ENCODE results near the gene INAFM2.

The INAFM2 gene

DNA sequence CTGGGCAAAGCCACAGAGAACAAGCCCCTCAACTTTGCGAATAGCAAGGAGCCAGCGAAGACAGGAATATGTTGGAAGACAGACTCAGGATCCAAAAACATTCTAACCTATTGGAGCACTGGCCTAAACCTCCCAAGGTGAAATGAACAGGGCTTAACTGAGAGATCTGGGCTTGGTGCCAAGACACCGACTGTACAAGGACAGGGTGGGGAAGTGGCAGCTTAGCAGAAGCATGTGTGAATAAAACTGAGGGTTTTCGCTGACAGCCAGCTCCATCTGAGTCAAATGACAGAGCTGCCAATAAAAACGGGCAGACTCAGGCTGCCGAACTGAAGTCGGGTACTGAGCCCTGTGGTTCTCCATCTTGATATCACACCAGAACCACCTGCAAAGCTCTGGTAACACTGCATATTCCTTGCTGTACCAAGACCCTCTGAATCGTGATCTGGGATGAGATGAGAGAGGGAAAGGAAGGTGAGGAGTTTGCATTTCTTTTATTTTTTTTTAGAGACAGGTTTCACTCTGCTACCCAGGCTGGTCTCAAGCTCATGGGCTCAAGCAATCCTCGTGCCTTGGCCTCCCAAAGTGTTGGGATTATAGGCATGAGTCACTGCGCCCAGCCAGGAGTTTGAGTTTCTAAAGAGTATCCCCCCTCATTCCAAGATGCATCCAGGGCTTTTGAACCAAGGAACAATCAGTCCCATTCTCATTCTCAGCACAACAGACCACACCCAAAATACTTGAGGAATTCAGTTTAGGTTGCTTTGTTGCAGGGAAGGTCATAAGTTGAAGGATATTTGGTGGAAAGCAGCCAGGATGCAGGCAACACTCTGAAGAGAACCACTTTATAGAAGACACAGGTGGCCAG is 9.7 kb upstream of the INAFM2 start:
- peaks cover 0 to 13% (median 4%) of the 10 kb centered on the region in 5 donors for H3K4me1 ChIP-seq (ENCODE audit: control insufficient read depth in 5 of 5, insufficient read depth in 5 of 5, low read length in 5 of 5)
- H3K9me3 ChIP-seq (ENCODE audit: control insufficient read depth in 5 of 5, low read length in 5 of 5) = no peaks in the 10 kb centered on the region
- no peak overlapping the region for H3K4me3 ChIP-seq (ENCODE audit: low read depth in 1 of 5, low read length in 5 of 5)
- H3K27me3 ChIP-seq (ENCODE audit: control insufficient read depth in 5 of 5, insufficient read depth in 4 of 5, low read length in 5 of 5) = peaks cover 6 to 14% (median 10%) of the 10 kb centered on the region in 5 donors
- H3K27ac ChIP-seq (ENCODE audit: low read depth, low read length) = no peak overlapping the region
- H3K36me3 ChIP-seq (ENCODE audit: control insufficient read depth in 5 of 5, insufficient read depth in 5 of 5, low read length in 5 of 5) = no peaks in the 10 kb centered on the region
- no peak overlapping the region for H3K9ac ChIP-seq (ENCODE audit: low read length in 5 of 5)

DNA sequence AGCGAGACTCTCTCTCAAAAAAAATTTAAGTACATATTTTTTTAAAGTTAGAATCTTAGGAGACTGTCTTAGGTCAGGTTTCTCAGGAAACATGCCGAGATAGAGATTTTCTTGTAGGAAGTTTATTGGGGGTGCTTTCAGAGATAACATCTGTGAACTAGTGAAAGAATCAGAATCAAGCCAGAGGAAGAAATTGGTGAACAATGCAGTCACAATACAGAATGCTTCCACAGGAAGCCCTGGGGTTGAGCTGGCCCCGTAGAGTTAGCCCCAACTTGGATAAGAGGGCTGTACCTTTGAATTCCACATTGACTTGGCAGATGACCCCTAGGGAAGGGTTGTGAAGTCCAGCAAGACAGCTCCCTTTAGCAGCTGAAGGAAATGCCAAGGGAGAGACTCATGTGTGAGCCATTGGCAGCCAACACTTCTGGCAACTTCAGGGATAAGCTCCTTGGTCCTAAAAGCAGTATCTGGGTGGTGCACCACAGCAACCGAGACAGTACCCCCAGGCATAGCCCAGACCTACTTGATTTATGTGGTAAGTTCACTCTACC is 8.7 kb upstream of the INAFM2 start:
- H3K9ac ChIP-seq (ENCODE audit: low read length in 5 of 5) = no peak overlapping the region
- H3K36me3 ChIP-seq (ENCODE audit: control insufficient read depth in 5 of 5, insufficient read depth in 5 of 5, low read length in 5 of 5) = no peaks in the 10 kb centered on the region
- no peak overlapping the region for H3K4me3 ChIP-seq (ENCODE audit: low read depth in 1 of 5, low read length in 5 of 5)
- H3K27me3 ChIP-seq (ENCODE audit: control insufficient read depth in 5 of 5, insufficient read depth in 4 of 5, low read length in 5 of 5) = peaks cover 6 to 14% (median 9%) of the 10 kb centered on the region in 5 donors
- H3K27ac ChIP-seq (ENCODE audit: low read depth, low read length) = no peak overlapping the region
- no peaks in the 10 kb centered on the region for H3K9me3 ChIP-seq (ENCODE audit: control insufficient read depth in 5 of 5, low read length in 5 of 5)
- H3K4me1 ChIP-seq (ENCODE audit: control insufficient read depth in 5 of 5, insufficient read depth in 5 of 5, low read length in 5 of 5) = peaks cover 0 to 6% (median 0%) of the 10 kb centered on the region in 5 donors

DNA sequence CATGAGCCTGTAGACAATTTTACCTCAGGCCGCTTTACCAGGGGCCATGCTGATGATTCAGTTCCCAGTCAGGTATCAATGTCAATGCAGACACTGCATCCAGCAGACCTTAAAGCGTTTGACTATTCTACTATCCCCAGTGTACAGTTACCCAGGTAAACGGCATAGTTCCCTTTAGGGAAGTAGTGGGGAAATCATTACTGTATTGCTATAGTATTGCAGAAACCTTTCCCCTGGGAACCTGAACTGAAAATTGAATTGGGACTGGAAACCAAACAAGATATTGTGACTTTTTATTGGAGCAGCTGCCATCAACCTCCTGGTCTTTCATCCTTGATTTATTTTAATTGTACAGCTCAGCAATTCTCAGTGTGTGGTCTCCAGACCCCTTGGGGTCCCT is 6.6 kb upstream of the INAFM2 start:
- Histone ChIP-seq H3K4me1 (ENCODE audit: control insufficient read depth in 5 of 5, insufficient read depth in 5 of 5, low read length in 5 of 5) (peaks cover 0 to 6% (median 0%) of the 10 kb centered on the region in 5 donors), H3K27ac (ENCODE audit: low read depth, low read length) (no peak overlapping the region), H3K27me3 (ENCODE audit: control insufficient read depth in 5 of 5, insufficient read depth in 4 of 5, low read length in 5 of 5) (peaks cover 5 to 10% (median 6%) of the 10 kb centered on the region in 5 donors), H3K9ac (ENCODE audit: low read length in 5 of 5) (no peak overlapping the region), H3K36me3 (ENCODE audit: control insufficient read depth in 5 of 5, insufficient read depth in 5 of 5, low read length in 5 of 5) (no peaks in the 10 kb centered on the region), H3K4me3 (ENCODE audit: low read depth in 1 of 5, low read length in 5 of 5) (no peak overlapping the region), H3K9me3 (ENCODE audit: control insufficient read depth in 5 of 5, low read length in 5 of 5) (no peaks in the 10 kb centered on the region)

DNA sequence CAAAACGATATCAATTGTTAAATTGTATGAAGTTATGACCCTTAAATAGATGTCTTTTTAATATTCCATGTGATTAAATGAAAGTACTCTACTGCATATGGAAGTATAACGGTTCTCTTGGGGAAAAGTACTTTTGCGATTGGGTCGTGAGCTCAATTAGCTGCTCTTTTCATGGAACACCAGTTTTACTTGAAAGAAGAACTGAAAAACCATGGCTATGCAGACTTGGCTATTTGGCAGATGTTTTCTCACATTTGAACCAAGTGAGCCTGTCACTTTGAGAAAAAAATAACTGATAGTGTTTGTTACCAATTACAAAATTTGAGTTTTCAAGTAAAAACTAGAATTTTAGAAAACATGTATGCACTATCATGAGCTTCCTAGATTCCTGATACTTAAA is 5.9 kb upstream of the INAFM2 start:
- Histone ChIP-seq H3K27ac (ENCODE audit: low read depth, low read length) (no peak overlapping the region), H3K4me3 (ENCODE audit: low read depth in 1 of 5, low read length in 5 of 5) (no peak overlapping the region), H3K36me3 (ENCODE audit: control insufficient read depth in 5 of 5, insufficient read depth in 5 of 5, low read length in 5 of 5) (no peaks in the 10 kb centered on the region), H3K9me3 (ENCODE audit: control insufficient read depth in 5 of 5, low read length in 5 of 5) (no peaks in the 10 kb centered on the region), H3K9ac (ENCODE audit: low read length in 5 of 5) (no peak overlapping the region), H3K4me1 (ENCODE audit: control insufficient read depth in 5 of 5, insufficient read depth in 5 of 5, low read length in 5 of 5) (peaks cover 0 to 7% (median 0%) of the 10 kb centered on the region in 5 donors), H3K27me3 (ENCODE audit: control insufficient read depth in 5 of 5, insufficient read depth in 4 of 5, low read length in 5 of 5) (peaks cover under 1 to 10% (median 6%) of the 10 kb centered on the region in 5 donors)

DNA sequence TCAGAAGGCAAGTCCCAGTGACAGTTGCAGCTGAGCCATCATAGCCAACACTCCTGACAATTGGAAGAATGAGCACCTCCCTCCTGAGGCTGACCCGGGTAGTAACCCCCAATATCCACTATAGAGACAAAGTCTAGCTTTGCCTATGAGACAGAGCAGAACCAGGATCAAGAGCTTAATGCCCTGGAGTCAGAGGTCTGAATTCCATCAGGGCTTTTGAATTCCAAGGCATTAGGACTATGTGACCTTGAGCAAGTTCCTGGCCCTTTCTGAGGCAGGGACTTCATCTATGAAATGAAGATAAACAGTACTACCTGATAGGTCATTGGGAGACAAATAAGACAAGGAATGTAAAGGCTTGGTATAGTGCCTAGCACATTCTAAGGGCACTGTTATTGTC is 3.1 kb upstream of the INAFM2 start:
- Histone ChIP-seq H3K27ac (ENCODE audit: low read depth, low read length) (no peak overlapping the region), H3K4me3 (ENCODE audit: low read depth in 1 of 5, low read length in 5 of 5) (no peak overlapping the region), H3K9ac (ENCODE audit: low read length in 5 of 5) (no peak overlapping the region), H3K36me3 (ENCODE audit: control insufficient read depth in 5 of 5, insufficient read depth in 5 of 5, low read length in 5 of 5) (no peaks in the 10 kb centered on the region), H3K4me1 (ENCODE audit: control insufficient read depth in 5 of 5, insufficient read depth in 5 of 5, low read length in 5 of 5) (peaks cover 0 to 23% (median 17%) of the 10 kb centered on the region in 5 donors), H3K9me3 (ENCODE audit: control insufficient read depth in 5 of 5, low read length in 5 of 5) (no peaks in the 10 kb centered on the region), H3K27me3 (ENCODE audit: control insufficient read depth in 5 of 5, insufficient read depth in 4 of 5, low read length in 5 of 5) (peaks cover 0 to 9% (median 1%) of the 10 kb centered on the region in 5 donors)

DNA sequence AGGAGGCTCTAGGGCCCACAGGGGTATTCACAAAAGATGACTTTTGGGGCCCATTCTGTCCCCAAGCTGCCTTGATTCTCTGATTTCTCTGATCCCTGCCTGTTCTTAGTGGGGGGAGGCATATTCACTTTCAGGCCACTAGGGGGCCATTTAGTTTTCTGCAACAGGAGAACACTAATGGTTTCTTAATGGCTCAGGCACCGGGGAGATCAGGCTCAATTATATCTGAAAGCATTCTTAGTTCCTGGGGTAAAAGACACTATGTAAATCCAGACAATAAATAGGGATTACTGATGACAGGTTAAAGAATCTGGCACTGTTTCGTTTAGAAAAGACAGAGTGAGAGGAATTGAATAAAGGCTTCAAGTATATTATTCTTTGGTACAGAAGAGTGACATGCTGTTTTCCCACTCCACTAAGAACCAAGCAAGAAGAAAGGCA is 2.5 kb upstream of the INAFM2 start:
- Histone ChIP-seq H3K27me3 (ENCODE audit: control insufficient read depth in 5 of 5, insufficient read depth in 4 of 5, low read length in 5 of 5) (peaks cover 0 to 5% (median 0%) of the 10 kb centered on the region in 5 donors), H3K4me1 (ENCODE audit: control insufficient read depth in 5 of 5, insufficient read depth in 5 of 5, low read length in 5 of 5) (peaks cover 0 to 29% (median 21%) of the 10 kb centered on the region in 5 donors), H3K27ac (ENCODE audit: low read depth, low read length) (no peak overlapping the region)

DNA sequence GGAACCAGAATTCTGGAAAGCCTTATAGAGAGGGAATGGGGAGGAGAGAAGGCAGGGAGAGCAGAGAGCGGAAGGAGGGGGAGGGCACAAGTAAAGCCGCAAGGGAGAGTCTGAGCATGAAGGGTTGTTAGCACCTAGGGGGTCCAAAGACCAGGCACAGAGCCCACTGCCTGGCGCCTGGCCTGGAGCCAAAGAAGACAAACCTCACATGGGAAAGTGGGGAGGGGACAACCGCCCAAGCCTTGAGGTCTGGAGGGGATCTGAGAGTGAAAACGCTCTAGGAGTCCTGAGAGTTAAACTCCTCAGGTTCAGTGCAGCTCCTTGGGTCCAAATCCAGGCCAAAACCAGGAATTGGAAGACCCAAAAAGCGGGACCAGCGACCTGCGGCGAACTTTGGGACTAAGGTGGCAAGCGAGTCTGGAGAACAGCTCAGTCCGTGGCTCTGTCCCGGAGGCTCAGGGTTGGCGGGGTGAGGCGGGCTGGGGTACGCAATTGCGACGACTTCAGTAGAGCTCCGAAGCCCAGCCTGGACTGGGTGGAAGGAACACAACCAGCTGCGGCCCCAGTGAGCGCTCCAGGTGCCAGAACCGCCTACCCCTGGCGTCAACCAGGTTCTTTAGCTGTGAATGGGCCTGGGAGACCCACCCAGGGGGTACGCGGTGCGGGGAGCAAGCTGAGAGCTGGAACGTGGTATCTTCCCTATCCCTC is 807 bp upstream of the INAFM2 start:
- no peak overlapping the region for H3K27ac ChIP-seq (ENCODE audit: low read depth, low read length)
- H3K4me1 ChIP-seq (ENCODE audit: control insufficient read depth in 5 of 5, insufficient read depth in 5 of 5, low read length in 5 of 5) = peaks cover 0 to 34% (median 24%) of the 10 kb centered on the region in 5 donors
- H3K9ac ChIP-seq (ENCODE audit: low read length in 5 of 5) = peak overlapping the region in 2 of 5 donors; percentile 2 to 41
- H3K27me3 ChIP-seq (ENCODE audit: control insufficient read depth in 5 of 5, insufficient read depth in 4 of 5, low read length in 5 of 5) = no peaks in the 10 kb centered on the region
- H3K4me3 ChIP-seq (ENCODE audit: low read depth in 1 of 5, low read length in 5 of 5) = peak overlapping the region in 4 of 5 donors; percentile 37 to 62 (median 50)
- H3K9me3 ChIP-seq (ENCODE audit: control insufficient read depth in 5 of 5, low read length in 5 of 5) = no peaks in the 10 kb centered on the region
- no peaks in the 10 kb centered on the region for H3K36me3 ChIP-seq (ENCODE audit: control insufficient read depth in 5 of 5, insufficient read depth in 5 of 5, low read length in 5 of 5)

More for the DNA sequence above, 2.5 kb upstream of the INAFM2 start:
- H3K9ac ChIP-seq (ENCODE audit: low read length in 5 of 5) = no peak overlapping the region
- H3K4me3 ChIP-seq (ENCODE audit: low read depth in 1 of 5, low read length in 5 of 5) = no peak overlapping the region
- no peaks in the 10 kb centered on the region for H3K9me3 ChIP-seq (ENCODE audit: control insufficient read depth in 5 of 5, low read length in 5 of 5)
- H3K36me3 ChIP-seq (ENCODE audit: control insufficient read depth in 5 of 5, insufficient read depth in 5 of 5, low read length in 5 of 5) = no peaks in the 10 kb centered on the region

DNA sequence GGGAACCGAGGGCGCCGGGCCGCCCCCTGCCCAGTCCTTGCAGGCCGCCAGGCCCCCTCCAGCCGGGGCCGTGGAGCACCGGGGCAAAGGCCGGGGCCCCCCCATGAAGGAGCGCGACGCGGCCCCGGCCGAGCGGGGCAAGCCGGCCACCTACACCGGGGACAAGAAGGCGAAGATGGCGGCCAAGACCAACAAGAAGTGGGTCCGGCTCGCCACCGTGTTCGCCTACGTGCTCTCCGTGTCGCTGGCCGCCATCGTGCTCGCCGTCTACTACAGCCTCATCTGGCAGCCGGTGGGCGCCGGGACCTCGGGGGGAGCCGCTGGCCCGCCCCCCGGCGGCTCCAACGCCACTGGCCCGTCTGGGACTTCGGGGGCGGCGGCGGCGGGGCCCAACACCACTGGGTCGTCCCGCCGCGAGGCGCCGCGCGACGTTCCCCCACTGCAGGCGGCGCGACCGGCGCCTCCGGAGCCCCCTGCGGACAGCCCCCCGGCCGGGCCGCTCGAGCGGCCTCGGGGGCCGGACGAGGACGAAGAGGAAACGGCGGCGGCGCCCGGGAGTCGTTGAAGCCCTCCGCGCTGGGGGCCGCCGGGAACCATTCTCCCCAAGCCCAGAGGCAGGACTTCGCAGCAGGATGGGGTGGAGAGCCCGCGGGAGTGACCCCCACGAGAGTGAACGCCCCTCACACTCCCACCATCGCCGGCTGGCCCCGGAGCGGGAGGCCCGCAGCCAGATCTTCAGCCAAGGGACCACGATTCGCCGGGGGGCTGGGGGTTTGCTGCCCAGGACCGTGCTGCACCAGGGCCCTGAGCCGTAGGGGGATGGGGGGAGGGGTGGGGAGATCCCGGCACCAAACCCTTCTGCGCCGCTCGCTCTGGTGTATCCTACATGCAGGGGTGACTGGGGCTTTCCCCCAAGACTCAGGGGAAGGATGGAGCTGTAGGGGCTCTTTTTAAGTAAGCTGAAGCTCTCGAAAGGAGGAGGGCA is 753 bp downstream of the INAFM2 start:
- Histone ChIP-seq H3K27me3 (ENCODE audit: control insufficient read depth in 5 of 5, insufficient read depth in 4 of 5, low read length in 5 of 5) (no peaks in the 10 kb centered on the region), H3K4me3 (ENCODE audit: low read depth in 1 of 5, low read length in 5 of 5) (peak overlapping the region; percentile 46 to 80 (median 64)), H3K36me3 (ENCODE audit: control insufficient read depth in 5 of 5, insufficient read depth in 5 of 5, low read length in 5 of 5) (no peaks in the 10 kb centered on the region), H3K27ac (ENCODE audit: low read depth, low read length) (no peak overlapping the region), H3K9me3 (ENCODE audit: control insufficient read depth in 5 of 5, low read length in 5 of 5) (no peaks in the 10 kb centered on the region), H3K4me1 (ENCODE audit: control insufficient read depth in 5 of 5, insufficient read depth in 5 of 5, low read length in 5 of 5) (peaks cover 0 to 45% (median 24%) of the 10 kb centered on the region in 5 donors), H3K9ac (ENCODE audit: low read length in 5 of 5) (peak overlapping the region; percentile 11 to 75 (median 57))

DNA sequence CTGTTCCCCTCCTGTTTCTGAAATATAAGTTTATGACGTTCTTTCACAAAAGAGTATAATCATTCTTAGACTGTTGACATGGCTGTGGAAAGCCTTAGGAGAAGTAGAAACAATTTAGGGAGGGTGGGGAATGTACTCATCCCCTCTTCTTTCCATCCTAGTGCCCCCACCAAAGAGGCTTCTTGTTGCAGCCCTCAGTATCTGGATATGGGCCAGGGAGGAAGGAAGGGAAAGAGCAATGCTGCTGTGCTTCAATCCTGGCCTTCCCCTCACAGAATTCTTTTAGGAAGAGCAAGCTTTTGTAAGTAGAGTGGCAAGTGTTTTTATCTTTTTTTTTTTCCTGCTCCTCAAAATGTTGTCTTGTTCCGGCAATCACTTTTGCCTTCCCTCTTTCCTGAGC is 1.7 kb downstream of the INAFM2 start:
- no peak overlapping the region for H3K27ac ChIP-seq (ENCODE audit: low read depth, low read length)
- H3K4me1 ChIP-seq (ENCODE audit: control insufficient read depth in 5 of 5, insufficient read depth in 5 of 5, low read length in 5 of 5) = peaks cover 0 to 48% (median 24%) of the 10 kb centered on the region in 5 donors
- H3K36me3 ChIP-seq (ENCODE audit: control insufficient read depth in 5 of 5, insufficient read depth in 5 of 5, low read length in 5 of 5) = no peaks in the 10 kb centered on the region
- H3K9me3 ChIP-seq (ENCODE audit: control insufficient read depth in 5 of 5, low read length in 5 of 5) = no peaks in the 10 kb centered on the region
- peak overlapping the region in 2 of 5 donors; percentile 39 to 41 for H3K9ac ChIP-seq (ENCODE audit: low read length in 5 of 5)
- no peaks in the 10 kb centered on the region for H3K27me3 ChIP-seq (ENCODE audit: control insufficient read depth in 5 of 5, insufficient read depth in 4 of 5, low read length in 5 of 5)
- peak overlapping the region; percentile 46 to 80 (median 64) for H3K4me3 ChIP-seq (ENCODE audit: low read depth in 1 of 5, low read length in 5 of 5)

Data from subcutaneous abdominal adipose tissue (tissue), 5 donors.